Kidney glomerular epithelial cell (primary cell): ENCODE measurements around the gene KRT2.

Experiments used
- DNase-seq: peaks from one replicate; lab custom pipeline; 2025; lab: John Stamatoyannopoulos, UW

The KRT2 gene

DNA sequence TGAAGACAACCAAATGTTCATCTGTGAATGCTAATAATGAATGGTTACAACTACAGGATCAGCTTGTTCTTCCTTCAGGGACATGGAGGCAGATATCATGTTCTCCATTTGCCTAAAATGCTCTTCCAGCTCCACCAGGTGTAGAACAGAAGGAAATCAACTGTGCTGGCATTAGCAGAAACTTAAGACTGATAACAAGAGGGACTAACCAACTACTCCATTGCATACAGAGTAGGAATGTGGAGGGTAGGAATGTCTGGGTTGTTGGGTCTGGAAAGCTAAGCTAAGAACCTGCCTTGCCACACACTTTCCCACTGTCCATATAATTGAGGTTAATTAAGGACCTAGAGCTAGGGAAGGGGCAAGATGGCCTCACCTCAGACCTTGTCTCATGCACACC, 11.4 kb upstream of the KRT2 start:
- no peak for DNase-seq

DNA sequence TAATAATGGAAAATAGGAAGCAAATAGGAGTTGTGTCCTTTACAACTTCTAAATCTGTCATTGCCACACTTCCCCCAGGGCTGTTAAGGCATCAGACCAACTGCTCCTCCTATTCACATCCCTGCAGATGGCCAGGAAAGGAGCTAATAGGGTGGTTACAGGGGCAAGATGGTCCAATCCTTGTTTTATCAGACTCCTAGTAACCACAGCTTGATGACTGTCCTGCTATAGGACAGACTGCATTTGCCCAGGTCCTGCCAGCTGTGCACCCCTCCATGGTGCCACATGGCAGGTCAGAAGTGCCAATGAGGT, 10.9 kb upstream of the KRT2 start:
- DNase-seq, result no peak

DNA sequence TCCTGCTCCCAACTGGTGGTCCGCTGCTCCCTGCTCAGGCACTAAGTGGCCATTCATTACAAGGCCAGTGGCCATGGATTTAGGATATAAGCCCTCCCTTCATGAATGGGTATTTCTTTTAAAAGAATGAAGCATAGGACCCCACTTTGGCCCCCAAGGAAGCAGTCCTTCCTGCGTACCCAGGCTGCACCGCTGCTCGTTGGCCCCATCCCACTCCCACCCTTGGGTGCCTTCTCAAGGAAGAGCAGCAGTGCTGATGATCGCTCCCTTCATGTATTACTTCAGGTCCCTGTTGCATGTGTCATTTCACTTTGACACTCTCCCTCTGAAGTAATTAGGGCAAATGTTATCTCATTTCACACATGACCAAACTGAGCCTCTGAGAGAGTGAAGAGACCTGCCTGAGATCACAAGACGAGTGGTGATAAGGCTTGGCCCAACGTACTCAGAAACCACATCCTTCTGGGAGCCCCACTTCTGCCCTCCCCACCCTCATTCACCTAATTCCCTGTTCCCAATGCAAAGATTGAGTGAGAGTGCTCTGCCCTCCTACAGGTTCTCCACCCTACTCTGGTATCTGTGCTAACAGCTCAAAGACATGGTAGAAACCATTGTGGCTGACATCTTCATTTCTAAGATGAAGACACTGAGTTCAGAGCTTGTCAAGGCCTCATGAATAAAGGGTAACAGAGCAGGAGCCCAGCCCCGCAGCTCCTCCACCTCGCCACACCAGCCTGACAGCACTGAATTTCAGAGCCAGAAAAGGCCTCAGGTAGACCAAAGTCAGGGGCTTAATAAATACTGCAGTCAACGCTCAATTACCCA, 10.3 kb upstream of the KRT2 start:
- DNase-seq, result no peak

DNA sequence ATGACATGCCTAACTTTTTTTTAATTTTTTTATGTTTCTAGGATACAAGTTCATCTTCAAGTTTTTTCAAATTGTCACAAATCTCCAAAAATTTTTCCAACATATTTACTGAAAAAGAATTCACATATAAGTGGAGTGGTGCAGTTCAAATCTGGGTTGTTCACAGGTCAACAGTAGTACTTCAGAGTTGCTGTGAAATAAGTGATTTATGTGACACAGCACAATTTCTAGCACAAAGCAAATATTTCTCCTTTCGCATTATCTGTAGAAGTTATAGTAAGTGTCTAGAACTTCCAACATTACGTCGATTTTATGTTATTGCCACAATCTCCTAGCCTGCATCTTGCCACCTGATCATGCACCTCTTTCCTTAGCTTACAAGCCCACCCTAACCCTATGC, 9.7 kb upstream of the KRT2 start:
- DNase-seq, result no peak

DNA sequence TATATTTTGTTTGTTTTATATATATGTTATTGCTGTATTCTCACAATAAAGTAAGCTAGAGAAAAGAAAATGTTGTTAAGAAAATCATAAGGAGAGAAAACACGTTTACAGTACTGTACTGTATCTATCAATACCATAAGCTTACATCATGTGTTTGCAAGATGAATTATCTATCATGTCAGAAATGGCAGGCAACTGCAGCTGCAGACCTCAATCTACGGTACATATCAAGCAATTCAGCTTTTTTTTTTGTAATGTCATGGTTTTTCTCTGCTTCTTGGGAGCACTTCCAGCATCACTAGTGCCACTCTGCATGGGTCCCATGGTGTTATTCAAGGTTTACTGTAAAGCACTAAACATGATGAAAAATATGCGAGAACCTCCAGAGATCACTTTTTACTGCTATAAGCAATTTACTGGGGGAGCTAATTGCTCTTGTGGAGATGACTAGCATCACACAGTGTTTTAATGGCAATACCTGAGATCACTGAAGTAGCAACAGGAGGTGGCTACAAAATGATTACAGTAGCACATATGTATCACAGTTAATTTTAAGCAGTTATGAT, 9.0 kb upstream of the KRT2 start:
- no peak for DNase-seq

DNA sequence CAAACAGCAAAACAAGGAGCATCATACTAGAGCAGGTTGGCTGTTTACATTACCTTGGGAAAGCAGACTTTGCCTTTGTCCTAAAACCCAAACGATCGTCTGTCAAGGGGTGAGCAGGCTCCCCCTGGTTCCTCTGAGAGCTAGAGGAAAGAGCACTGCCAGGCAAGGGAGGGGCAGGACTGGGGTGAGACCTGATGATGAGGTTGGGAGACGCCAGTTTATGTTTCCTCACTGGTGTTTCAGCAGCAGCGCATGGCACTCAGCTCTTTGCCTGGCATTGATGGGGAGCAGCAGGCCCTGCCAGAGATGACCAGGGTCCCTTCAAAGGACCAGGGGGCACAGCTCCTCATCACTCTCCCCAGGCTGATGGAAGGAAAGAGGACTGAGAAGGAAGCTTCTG, 7.9 kb upstream of the KRT2 start:
- DNase-seq, result no peak

DNA sequence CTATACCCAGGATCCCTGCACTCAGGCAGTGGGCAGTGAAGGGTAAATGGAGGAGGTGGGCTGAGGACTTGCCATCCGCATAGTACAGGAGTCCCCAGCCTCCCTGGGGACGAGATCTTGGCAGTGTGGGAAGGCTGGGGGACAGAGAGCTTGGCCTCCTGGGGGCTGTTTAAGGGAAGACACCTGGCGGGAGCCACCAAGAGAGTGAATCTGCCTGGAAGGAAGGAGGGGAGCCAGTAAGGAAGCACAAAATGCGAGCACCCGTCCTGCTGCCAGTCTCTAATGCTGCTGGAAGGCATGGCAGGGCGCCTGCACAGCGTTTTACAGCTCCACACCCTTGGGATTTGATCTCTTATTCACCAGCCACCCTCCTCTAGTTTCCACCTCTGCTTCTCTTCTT, 7.4 kb upstream of the KRT2 start:
- DNase-seq, result no peak

DNA sequence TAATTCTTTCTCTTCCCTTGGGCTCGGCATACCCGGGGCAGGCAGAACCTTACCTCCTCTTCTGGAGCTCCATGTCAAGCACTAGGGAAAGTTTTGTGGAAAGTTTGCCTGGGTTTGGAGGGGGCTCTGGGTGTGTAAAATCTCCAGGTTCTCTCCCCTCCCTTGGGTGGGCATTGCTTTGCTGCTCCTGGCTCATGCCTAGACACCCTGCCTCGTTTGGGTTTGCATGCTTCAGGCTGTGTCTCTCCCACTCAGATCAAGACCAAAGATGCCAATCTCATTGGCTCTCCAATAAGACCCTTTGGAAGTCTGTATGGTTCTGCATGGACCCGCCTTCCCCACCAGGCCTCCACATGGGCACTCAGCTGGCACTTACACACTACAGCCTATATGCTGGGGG, 6.2 kb upstream of the KRT2 start:
- DNase-seq, result no peak

DNA sequence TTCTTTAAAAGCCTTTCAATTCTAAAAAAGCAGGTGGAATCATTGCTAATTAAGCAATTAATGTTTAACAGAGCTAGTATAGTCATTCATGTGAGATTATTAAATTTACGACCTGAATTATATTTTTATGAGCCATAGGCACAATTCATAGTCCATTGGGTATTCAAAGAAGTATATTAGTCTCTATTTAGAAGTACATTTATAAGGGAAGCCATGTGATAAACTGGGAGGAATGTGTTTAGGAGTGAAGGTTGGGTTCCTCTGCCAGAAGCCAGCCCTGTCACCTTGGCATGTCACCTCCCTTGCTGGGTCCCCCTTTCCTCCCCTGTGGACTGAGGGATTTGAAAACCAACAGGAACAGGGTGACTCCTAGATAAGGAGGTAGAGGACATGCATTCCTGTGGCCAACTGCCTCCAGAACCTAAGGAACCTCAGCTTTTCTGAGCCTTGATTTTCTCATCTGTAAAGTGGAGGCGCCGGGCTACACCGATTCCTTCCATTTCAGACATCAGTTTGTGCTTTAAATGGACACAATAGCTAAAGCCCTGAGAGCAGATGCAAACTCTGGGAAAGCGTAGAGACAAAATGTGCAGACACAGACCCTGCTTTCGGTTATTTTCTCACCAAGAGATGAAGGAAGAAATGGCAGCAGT, 5.4 kb upstream of the KRT2 start:
- DNase-seq, result no peak

DNA sequence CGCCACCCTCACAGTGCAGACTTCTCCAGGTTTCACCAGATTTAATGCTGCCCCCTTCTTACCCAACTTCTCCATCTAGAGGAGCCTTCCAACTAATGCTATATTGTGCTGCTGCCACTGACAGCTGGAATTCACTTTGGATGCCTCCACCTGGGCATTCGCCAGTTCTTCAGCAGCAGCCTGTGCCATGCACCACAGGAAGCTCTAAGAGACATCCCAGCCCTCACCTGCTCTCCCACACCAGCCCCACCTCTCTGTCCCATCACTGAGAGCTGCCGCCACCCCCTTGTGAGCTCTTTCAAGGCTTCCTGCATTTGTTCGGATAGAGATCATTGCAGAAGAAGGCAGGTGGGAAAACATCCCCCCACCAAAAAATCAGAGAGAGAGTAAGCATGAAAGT, 4.6 kb upstream of the KRT2 start:
- no peak for DNase-seq

DNA sequence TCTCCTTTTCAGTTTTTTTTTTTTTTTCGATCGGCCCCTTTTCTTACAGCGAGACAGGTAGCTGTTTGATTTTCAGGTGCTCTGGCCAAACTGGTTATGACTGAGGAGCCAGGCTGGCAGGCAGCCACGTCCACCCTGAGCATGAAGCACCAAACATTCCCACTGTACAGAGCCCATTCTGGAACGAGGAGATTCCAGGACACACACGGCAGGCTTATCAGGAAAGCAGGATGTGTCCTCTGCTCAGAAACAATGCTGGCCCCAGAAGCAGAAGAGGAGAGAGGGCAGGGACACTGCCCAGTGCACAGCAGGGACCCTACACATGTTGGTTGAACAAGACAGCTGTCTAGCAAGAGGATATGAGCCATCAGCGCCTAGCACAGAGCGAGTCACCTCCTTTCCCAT, 3.7 kb upstream of the KRT2 start:
- no peak for DNase-seq

DNA sequence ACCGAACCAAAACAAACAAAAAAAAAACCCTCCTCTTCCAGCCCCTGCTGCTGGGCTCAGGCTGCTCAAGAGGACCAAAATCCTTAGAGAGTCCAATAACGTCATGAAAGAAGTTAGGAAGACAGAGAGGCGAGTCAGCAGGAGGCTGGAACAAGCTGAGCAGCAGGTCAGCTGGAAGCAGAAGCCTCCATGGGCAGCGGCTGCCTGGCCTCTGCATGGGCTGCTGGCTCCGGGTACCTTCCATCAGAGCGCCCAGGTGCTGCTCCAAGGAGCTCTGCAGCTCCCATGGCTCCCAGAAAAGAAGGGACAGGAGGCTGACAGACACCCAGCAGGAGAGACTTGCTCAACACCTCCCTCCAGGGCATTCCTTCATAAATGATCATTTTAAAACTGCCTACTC, 3.2 kb upstream of the KRT2 start:
- no peak for DNase-seq

DNA sequence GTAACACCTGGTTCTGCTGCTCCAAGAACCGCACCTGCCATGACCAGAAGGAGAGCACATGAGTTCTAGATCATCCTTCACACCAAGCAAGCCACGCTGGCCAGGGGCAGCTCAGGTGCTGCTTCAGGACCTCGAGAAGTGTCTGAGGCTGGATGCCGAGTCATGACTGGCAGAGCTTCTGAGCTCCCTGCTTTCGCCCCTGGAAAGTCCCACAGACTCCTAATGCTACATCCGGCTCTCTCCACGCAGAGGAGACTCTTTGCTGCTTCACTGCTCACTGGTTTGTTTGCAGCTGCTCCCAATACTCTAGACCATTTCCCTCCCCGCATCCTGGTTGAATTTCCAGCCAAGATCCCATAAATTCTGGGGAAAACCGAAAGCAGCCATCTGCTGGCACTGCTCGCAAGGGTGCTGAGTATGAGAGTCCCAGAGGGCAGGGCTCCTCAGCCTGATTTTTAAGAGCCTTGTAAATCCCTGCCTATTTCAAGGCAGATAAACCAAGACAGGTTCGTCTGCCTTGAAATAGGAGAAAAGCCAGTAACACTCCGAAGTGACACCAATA, 1.4 kb downstream of the KRT2 start:
- DNase-seq, result peak; percentile 37

DNA sequence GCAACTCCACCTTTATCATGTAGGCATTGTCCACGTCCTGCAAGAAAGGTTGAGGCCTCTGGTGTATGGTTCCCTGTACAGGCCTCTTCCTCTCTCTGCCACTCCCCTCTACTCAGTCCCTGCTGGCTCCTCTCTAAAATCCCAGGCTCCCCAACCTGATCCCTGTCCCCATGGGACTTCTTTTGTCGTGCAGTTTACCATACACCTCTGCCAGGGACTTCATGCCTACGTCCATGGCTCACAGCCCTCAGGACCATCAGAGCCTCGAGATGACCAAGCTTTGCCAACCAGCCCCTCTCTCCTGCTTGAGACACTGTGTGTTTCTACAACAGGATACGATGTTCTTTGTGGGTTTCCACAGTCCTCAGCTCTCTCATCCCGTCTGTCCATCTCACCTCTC, 2.9 kb downstream of the KRT2 start:
- no peak for DNase-seq

DNA sequence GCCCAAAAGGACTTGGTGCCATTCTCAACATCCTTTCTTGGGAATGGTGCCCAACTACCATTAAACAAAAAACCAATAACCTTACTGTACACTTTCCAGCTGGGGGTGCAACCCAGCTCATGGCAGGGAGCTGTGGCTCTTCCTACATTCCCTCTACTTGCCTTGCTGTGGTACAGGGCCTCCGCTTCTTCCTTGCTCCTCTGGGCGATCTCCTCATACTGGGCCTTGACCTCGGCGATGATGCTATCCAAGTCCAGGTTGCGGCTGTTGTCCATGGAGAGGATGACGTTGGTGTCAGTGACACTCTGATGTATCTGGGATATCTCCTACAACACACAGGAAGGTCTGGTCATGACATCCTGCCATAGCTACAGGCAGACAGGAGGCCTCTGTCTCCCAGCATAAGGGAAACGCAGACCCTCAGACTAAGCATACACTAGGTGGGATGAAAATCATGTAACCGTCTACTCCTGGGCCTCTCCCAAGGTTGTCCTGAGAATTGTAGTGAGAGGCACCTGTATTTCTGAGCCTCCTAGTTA, 3.9 kb downstream of the KRT2 start:
- DNase-seq, result no peak

DNA sequence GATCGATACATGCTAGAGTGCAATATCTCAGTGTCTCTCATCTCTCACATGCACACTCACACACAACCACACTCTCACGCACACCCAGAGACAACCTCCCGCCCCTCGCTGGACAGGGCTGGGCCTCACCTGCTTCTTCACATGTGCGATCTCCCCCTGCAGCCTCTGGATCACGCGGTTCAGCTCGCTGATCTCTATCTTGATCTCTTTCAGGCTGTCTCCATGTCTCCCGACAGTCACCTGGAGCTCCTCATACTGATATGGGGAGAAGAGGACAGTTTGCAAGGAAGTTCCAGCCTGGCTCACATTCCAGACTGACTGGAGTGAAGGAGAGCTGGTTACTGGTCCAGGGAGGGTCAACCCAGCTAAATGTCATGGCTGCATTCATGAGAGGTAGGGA, 4.4 kb downstream of the KRT2 start:
- DNase-seq, result no peak

DNA sequence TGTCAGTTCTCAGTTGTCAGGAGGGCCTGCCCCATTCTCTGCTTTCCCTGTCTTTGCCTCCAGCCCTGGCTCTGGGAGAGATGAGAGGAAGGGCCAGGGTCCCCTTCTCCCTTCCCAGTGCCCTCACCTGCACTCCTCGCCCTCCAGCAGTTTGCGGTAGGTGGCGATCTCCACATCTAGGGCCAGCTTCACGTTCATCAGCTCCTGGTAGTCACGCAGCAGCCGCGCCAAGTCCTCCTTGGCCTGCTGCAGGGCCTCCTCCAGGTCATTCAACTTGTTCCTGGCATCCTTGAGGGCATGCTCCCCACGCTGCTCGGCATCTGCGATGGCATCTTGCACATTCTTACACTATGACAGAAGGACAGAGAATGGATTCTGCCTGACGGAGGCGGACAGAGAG, 5.4 kb downstream of the KRT2 start:
- DNase-seq, result no peak

DNA sequence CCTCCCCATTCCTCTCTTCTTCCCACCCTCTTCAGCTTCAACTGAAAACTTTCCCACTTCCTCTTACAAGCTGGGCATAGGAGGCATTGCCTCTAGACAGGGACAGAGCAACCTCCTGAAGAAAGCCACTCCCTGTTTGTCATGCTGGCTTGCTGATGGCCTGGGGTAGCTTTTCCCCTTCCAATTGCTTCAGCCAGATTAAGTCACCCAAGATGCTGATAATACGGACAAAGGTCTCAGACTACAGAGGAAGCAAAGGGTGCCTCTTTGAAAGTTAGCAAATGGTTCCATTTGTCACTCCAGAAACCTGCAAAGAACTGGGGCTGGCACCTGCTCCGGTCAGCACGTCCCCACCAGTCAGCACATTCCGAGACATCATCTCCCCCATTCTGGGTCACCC, 6.0 kb downstream of the KRT2 start:
- DNase-seq, result no peak

DNA sequence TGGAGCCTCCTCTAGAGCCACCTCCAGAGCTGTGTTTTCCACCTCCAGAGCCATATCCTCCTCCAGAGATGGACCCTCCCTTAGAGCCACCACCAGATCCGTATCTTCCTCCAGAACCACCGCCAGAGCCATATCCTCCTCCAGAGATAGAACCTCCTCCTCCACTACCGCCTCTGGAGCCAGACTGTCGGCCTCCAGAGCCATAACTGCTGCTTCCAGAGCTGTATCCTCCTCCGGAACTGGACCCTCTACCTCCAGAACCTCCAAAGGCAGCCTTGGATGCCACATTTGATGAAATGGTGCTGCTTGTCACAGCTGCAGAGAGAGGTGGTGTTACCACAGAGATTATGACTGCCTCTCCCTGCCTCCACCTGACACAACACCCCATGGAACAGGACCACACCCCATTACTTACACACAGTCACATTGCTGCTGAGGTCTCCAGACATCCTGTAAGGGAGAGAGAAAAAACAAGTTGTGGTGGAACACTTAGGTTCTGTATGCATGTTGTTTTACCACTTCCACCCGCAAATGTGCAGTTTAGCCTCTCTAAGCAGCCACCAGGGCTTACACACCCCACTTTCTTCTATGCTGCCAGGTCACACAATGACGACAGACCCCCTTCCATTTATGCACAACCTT, 6.8 kb downstream of the KRT2 start:
- DNase-seq, result no peak

DNA sequence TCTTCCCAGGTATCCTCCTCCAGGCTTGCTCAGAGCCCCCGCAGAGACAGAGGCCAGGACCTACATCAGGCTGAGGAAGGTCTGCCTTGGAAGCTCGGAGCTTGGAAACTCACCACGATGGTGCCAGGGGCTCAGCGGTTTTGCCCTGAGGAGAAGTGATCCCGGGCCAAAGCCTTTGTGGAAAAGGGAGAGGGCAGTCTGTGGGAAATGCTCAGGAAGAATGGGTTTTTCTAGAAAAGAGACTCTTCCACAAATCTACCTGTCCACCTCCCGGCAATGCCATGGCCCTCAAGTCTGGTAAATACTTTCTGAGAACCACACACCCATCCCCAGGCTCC, 8.0 kb downstream of the KRT2 start:
- no peak for DNase-seq

DNA sequence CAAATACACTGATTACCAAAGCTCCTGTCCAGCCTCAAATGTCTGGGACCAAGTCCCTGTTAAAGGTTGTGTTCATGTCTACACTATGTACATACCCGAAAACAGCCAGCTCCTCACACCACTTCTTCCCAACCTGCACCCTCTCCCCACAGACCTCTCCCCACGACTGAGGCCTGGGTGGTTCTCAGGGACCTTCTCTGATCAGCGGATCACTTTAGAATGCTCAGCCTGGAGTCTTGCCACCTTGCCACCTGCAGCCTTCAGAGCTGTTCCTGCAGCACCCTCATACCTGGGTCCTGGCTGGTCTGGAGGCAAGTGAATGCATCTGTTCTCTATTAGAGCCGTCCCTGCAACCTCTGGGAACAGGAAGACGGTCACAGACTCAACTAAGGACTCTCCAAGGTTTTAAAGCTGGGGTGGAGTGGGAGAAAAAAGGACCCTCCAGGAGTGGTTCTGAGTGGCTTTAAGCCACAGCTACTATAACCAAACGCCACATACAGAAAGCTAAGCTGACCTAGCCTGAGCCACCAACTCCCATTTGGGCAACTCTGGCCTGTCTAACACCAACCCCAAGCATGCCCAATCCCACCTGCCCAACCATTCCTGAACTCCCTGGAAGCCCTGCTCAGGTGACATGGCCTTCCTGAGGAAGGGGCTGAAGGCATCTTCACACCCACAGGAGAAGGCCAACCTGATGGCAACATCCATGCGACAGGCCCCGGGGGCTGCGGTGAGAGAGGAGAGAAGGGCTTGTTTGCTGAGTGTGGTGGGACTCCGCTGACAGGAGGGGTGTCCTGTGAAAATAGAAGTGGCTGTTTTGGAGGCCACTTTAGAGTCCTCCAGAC, 8.6 kb downstream of the KRT2 start:
- no peak for DNase-seq

DNA sequence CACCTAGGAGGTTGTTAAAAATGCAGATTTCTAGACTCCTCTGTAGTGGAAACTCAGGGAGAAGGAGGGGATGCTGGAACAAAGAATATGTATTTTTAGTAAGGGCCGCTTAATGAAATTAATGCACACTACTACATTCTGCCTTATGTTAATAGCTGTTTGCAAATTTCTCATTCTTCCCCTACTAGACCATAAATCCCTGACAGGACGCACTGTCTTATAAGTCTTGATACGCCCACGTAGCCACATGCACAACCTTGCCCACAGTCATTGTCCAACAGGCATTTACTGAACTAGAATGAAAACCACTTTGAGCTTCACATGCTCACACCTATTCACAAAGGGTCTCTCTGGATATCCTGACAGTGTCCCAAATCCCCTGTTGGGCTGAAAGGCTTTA, 10.5 kb downstream of the KRT2 start:
- DNase-seq, result no peak
